GM15510 (cell line): ENCODE measurements around the gene RNF208.

ENCODE experiments used
- POLR2A ChIP-seq: IDR thresholded peaks from 3 replicates; pipeline ENCODE4 v1.6.1; 2011; ENCODE audit warnings: borderline replicate concordance; ENCODE audit not compliant: insufficient read length; ENCODE audit errors: extremely low read depth

The RNF208 gene

GRCh38 chr9:137215196-137215986, 6.6 kb downstream of the RNF208 start:
- no peak for TF ChIP-seq POLR2A

- TF ChIP-seq POLR2A: no peak
Observed at GRCh38 chr9:137214620-137215019, 7.4 kb downstream of the RNF208 start.

- TF ChIP-seq POLR2A: no peak
Observed at GRCh38 chr9:137213160-137214060, 8.6 kb downstream of the RNF208 start.

GRCh38 chr9:137212520-137212919, 9.5 kb downstream of the RNF208 start:
- TF ChIP-seq POLR2A: no peak

GRCh38 chr9:137211532-137211931, 10.5 kb downstream of the RNF208 start:
- no peak for TF ChIP-seq POLR2A

GRCh38 chr9:137206602-137207001, 15.4 kb downstream of the RNF208 start:
- TF ChIP-seq POLR2A: no peak

GRCh38 chr9:137205126-137206069, 16.6 kb downstream of the RNF208 start, which contains the start of the genes NDOR1 and TMEM203:
NDOR1 (plus strand) TSS chr9:137205700; CDS start chr9:137205778, 78 bp downstream.
TMEM203 (minus strand) TSS chr9:137205648; CDS start chr9:137205414, 234 bp downstream.
- peak; percentile 88 for TF ChIP-seq POLR2A

- no peak for TF ChIP-seq POLR2A
Observed at GRCh38 chr9:137204731-137205125, 17.3 kb downstream of the RNF208 start.

GRCh38 chr9:137202966-137203365, 19.1 kb downstream of the RNF208 start:
- TF ChIP-seq POLR2A: no peak

GRCh38 chr9:137201205-137201868, 20.7 kb downstream of the RNF208 start:
- TF ChIP-seq POLR2A: no peak

GRCh38 chr9:137200311-137201204, 21.5 kb downstream of the RNF208 start, which contains the start of gene TPRN:
TPRN (minus strand) TSS chr9:137200741; CDS start chr9:137200711, 30 bp downstream.
- TF ChIP-seq POLR2A: peak; percentile 94

GRCh38 chr9:137199411-137200121, 22.5 kb downstream of the RNF208 start:
- no peak for TF ChIP-seq POLR2A
